ENCODE results near the gene ZNF503. TPM values are rescaled to one million over a fixed set of nuclear protein-coding genes. Genes with fewer than 3 reads are reported as not detected.

Gene ZNF503
- total and polyA plus RNA-seq, 2 experiments from 2014 or later, result 0.21 TPM; not detected in 1

DNA sequence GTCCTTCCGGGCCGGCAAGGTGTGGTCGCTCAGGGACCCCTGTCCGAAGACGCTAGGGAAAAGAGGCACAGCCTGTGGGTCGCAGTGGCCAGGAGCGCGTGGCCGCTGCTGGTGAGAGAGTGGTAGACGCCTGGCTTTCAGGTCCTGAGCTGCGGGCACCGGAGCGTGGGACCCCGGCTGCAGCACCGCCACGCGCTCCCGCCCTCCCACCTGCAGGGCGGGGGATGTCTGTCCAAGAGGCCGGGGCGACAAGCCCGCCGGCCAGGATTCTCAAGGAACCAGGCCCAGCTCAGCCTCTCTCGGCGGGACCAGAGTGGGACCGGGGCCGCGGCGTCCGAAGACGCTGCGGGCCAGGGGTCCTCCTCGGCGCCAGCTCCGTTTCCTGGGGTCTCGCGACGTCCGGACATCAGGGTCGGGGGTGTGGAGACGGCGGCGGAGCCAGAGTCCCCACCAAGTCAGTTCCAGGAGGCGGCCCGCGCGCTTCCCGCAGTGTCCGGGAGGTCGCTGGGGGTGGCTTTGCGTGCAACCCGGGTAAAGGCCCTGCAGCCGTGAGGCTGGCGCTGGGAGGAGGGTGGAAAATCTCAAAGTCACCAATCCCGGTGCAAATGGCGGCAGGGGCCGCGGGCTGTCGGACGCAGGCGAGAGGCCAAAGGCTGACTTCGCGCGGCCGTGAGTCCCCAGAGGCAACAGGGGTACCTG, 5.5 kb downstream of the ZNF503 start:
- Histone ChIP-seq H3K27me3 (ENCODE audit: insufficient read depth) (peaks cover 100% of the 10 kb centered on the region), H2AFZ (peak overlapping the region; percentile 95), H3K9me2 (ENCODE audit: insufficient read depth) (no peaks in the 10 kb centered on the region), H3K4me1 (ENCODE audit: insufficient read depth) (peaks cover 22% of the 10 kb centered on the region), H3K4me3 (peak overlapping the region; percentile 60), H3K27ac (ENCODE audit: low read depth) (no peak overlapping the region), H3K36me3 (ENCODE audit: insufficient read depth) (no peaks in the 10 kb centered on the region), H3K79me2 (replicated peaks; ENCODE audit: insufficient read depth) (no peaks in the 10 kb centered on the region), H4K20me1 (replicated peaks; ENCODE audit: insufficient read depth) (peaks cover 8% of the 10 kb centered on the region), H3K4me2 (peak overlapping the region; percentile 85), H3F3A (replicated peaks; ENCODE audit: low read depth) (no peaks in the 10 kb centered on the region)
- TF ChIP-seq EZH2phosphoT487 (IDR thresholded peaks at IDR 0.05; ENCODE audit: unreplicated experiment) (peak; percentile 48), EZH2 (IDR thresholded peaks at IDR 0.05; ENCODE audit: low read depth, unreplicated experiment) (peak; percentile 96), POLR2AphosphoS5 (IDR thresholded peaks at IDR 0.05; ENCODE audit: low read depth) (no peak)
- ATAC-seq, result no peak; the same call in 2 of the 3 replicates
- Mint-ChIP-seq H3K27me3 (ENCODE audit: insufficient read depth, low read depth, poor library complexity) (peaks cover 86% of the 10 kb centered on the region), H3K36me3 (ENCODE audit: low read depth) (peaks cover 2% of the 10 kb centered on the region; the same call in 1 of the 3 replicates), H3K9me3 (peaks cover 3% of the 10 kb centered on the region; the same call in 2 of the 3 replicates), H3K4me1 (peaks cover 18% of the 10 kb centered on the region), H3K4me3 (peak overlapping the region; percentile 66), H3K27ac (no peak overlapping the region)
- no peak for DNase-seq (ENCODE audit: low spot score)

DNA sequence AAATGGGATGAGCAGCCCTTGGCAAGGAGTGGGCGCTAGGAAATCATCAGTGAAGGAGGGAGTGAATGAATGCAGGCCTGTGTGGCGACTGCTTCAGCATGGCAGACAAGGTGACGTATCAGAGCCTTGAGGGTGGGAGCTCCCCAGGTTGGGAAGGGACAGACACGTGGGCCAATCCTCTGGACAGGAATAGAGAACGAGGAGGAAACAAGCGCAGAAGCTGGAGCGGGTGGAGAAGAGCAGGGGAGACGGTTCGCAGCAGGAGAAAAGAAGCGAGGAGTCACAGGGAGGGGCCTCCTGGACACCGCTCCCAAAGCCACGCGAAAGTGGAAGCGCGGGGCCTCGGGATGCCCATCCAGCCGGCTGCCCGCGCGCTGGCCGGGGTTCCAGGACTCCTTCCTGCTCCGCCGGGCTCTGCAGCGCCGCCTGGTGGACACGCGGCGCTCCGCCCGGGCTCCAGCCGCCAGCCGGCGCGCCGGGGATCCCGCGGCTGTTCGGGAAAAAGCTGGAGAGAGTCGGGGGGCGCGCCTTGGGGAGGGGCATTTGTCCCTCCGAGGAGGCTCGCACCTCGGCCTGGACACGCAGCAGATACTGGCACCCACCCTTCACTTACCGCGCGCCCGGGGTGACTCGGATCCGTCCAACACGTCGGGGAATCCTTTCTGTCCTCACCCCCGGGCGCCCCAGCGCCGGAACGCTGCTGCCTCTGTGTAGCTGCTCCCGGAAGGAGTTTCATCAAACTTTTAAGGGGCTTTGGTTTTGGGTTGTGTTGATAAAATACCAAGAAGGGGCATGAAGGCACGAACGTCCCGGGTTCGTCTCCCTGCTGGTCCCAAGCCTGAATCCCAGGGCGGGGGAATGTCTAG, 6.3 kb downstream of the ZNF503 start:
- peaks cover 3% of the 10 kb centered on the region; the same call in 2 of the 3 replicates for H3K9me3 Mint-ChIP-seq
- peaks cover 81% of the 10 kb centered on the region for H3K27me3 Mint-ChIP-seq (ENCODE audit: insufficient read depth, low read depth, poor library complexity)
- ATAC-seq (peak; percentile 20), DNase-seq (ENCODE audit: low spot score) (peak; percentile 76)
- H3K36me3 ChIP-seq (ENCODE audit: insufficient read depth), result no peaks in the 10 kb centered on the region
- H3K36me3 Mint-ChIP-seq (ENCODE audit: low read depth), result peaks cover 2% of the 10 kb centered on the region; the same call in 1 of the 3 replicates
- no peak overlapping the region for H3K27ac Mint-ChIP-seq
- H3K79me2 ChIP-seq (replicated peaks; ENCODE audit: insufficient read depth), result no peaks in the 10 kb centered on the region
- peaks cover 95% of the 10 kb centered on the region for H3K27me3 ChIP-seq (ENCODE audit: insufficient read depth)
- TF ChIP-seq, protein P1, sequence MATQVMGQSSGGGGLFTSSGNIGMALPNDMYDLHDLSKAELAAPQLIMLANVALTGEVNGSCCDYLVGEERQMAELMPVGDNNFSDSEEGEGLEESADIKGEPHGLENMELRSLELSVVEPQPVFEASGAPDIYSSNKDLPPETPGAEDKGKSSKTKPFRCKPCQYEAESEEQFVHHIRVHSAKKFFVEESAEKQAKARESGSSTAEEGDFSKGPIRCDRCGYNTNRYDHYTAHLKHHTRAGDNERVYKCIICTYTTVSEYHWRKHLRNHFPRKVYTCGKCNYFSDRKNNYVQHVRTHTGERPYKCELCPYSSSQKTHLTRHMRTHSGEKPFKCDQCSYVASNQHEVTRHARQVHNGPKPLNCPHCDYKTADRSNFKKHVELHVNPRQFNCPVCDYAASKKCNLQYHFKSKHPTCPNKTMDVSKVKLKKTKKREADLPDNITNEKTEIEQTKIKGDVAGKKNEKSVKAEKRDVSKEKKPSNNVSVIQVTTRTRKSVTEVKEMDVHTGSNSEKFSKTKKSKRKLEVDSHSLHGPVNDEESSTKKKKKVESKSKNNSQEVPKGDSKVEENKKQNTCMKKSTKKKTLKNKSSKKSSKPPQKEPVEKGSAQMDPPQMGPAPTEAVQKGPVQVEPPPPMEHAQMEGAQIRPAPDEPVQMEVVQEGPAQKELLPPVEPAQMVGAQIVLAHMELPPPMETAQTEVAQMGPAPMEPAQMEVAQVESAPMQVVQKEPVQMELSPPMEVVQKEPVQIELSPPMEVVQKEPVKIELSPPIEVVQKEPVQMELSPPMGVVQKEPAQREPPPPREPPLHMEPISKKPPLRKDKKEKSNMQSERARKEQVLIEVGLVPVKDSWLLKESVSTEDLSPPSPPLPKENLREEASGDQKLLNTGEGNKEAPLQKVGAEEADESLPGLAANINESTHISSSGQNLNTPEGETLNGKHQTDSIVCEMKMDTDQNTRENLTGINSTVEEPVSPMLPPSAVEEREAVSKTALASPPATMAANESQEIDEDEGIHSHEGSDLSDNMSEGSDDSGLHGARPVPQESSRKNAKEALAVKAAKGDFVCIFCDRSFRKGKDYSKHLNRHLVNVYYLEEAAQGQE (IDR thresholded peaks at IDR 0.05; ENCODE audit: unreplicated experiment), result no peak
- TF ChIP-seq, protein P2, sequence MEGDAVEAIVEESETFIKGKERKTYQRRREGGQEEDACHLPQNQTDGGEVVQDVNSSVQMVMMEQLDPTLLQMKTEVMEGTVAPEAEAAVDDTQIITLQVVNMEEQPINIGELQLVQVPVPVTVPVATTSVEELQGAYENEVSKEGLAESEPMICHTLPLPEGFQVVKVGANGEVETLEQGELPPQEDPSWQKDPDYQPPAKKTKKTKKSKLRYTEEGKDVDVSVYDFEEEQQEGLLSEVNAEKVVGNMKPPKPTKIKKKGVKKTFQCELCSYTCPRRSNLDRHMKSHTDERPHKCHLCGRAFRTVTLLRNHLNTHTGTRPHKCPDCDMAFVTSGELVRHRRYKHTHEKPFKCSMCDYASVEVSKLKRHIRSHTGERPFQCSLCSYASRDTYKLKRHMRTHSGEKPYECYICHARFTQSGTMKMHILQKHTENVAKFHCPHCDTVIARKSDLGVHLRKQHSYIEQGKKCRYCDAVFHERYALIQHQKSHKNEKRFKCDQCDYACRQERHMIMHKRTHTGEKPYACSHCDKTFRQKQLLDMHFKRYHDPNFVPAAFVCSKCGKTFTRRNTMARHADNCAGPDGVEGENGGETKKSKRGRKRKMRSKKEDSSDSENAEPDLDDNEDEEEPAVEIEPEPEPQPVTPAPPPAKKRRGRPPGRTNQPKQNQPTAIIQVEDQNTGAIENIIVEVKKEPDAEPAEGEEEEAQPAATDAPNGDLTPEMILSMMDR (conservative IDR thresholded peaks at IDR 0.05; ENCODE audit: low read depth in 2 of 2), result peak; percentile 67 to 78
- TF ChIP-seq, protein P3, sequence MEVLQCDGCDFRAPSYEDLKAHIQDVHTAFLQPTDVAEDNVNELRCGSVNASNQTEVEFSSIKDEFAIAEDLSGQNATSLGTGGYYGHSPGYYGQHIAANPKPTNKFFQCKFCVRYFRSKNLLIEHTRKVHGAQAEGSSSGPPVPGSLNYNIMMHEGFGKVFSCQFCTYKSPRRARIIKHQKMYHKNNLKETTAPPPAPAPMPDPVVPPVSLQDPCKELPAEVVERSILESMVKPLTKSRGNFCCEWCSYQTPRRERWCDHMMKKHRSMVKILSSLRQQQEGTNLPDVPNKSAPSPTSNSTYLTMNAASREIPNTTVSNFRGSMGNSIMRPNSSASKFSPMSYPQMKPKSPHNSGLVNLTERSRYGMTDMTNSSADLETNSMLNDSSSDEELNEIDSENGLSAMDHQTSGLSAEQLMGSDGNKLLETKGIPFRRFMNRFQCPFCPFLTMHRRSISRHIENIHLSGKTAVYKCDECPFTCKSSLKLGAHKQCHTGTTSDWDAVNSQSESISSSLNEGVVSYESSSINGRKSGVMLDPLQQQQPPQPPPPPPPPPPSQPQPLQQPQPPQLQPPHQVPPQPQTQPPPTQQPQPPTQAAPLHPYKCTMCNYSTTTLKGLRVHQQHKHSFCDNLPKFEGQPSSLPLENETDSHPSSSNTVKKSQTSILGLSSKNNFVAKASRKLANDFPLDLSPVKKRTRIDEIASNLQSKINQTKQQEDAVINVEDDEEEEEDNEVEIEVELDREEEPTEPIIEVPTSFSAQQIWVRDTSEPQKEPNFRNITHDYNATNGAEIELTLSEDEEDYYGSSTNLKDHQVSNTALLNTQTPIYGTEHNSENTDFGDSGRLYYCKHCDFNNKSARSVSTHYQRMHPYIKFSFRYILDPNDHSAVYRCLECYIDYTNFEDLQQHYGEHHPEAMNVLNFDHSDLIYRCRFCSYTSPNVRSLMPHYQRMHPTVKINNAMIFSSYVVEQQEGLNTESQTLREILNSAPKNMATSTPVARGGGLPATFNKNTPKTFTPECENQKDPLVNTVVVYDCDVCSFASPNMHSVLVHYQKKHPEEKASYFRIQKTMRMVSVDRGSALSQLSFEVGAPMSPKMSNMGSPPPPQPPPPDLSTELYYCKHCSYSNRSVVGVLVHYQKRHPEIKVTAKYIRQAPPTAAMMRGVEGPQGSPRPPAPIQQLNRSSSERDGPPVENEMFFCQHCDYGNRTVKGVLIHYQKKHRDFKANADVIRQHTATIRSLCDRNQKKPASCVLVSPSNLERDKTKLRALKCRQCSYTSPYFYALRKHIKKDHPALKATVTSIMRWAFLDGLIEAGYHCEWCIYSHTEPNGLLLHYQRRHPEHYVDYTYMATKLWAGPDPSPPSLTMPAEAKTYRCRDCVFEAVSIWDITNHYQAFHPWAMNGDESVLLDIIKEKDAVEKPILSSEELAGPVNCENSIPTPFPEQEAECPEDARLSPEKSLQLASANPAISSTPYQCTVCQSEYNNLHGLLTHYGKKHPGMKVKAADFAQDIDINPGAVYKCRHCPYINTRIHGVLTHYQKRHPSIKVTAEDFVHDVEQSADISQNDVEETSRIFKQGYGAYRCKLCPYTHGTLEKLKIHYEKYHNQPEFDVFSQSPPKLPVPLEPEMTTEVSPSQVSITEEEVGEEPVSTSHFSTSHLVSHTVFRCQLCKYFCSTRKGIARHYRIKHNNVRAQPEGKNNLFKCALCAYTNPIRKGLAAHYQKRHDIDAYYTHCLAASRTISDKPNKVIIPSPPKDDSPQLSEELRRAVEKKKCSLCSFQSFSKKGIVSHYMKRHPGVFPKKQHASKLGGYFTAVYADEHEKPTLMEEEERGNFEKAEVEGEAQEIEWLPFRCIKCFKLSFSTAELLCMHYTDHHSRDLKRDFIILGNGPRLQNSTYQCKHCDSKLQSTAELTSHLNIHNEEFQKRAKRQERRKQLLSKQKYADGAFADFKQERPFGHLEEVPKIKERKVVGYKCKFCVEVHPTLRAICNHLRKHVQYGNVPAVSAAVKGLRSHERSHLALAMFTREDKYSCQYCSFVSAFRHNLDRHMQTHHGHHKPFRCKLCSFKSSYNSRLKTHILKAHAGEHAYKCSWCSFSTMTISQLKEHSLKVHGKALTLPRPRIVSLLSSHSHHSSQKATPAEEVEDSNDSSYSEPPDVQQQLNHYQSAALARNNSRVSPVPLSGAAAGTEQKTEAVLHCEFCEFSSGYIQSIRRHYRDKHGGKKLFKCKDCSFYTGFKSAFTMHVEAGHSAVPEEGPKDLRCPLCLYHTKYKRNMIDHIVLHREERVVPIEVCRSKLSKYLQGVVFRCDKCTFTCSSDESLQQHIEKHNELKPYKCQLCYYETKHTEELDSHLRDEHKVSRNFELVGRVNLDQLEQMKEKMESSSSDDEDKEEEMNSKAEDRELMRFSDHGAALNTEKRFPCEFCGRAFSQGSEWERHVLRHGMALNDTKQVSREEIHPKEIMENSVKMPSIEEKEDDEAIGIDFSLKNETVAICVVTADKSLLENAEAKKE (CRISPR knock-in tag; IDR thresholded peaks at IDR 0.05), result no peak
- peak; percentile 92 for TF ChIP-seq EZH2 (IDR thresholded peaks at IDR 0.05; ENCODE audit: low read depth, unreplicated experiment)
- peak overlapping the region; percentile 95 for H2AFZ ChIP-seq
- no peaks in the 10 kb centered on the region for H3K9me2 ChIP-seq (ENCODE audit: insufficient read depth)
- peaks cover 15% of the 10 kb centered on the region for H3K4me1 ChIP-seq (ENCODE audit: insufficient read depth)
- no peak overlapping the region for H3K27ac ChIP-seq (ENCODE audit: low read depth)
- peak overlapping the region; percentile 60 for H3K4me3 ChIP-seq
- H3K4me3 Mint-ChIP-seq, result peak overlapping the region; percentile 67
- no peaks in the 10 kb centered on the region for H3F3A ChIP-seq (replicated peaks; ENCODE audit: low read depth)
- H3K4me1 Mint-ChIP-seq, result peaks cover 15% of the 10 kb centered on the region
- peaks cover 8% of the 10 kb centered on the region for H4K20me1 ChIP-seq (replicated peaks; ENCODE audit: insufficient read depth)
- peak overlapping the region; percentile 85 for H3K4me2 ChIP-seq
